ENCODE measurements around the gene DCAF7. TPM values are rescaled to one million over a fixed set of nuclear protein-coding genes. Genes with fewer than 3 reads are reported as not detected.

The DCAF7 gene
- 14.7 and 18.7 TPM in 2 replicates for total RNA-seq (2014; rRNA removed; shearing (Covaris generic))

- DNase-seq (ENCODE audit: low spot score): peak; percentile 100
- in situ Hi-C loops (cut with HindIII; ENCODE audit: low sequenced_read_pairs): no loop called here
Observed at GRCh38 chr17:63549946-63550816, at the start of gene DCAF7. DCAF7 (plus strand) TSS chr17:63550477; CDS start chr17:63550678, 201 bp downstream.

GRCh38 chr17:63500543-63501390, 49.5 kb upstream of the DCAF7 start:
- in situ Hi-C loops (cut with HindIII; ENCODE audit: low sequenced_read_pairs): no loop called here
- no peak for DNase-seq (ENCODE audit: low spot score)

GRCh38 chr17:63503341-63503705, 47.0 kb upstream of the DCAF7 start:
- in situ Hi-C loops (cut with HindIII; ENCODE audit: low sequenced_read_pairs): no loop called here
- no peak for DNase-seq (ENCODE audit: low spot score)

GRCh38 chr17:63504261-63504660, 46.0 kb upstream of the DCAF7 start:
- in situ Hi-C loops (cut with HindIII; ENCODE audit: low sequenced_read_pairs): no loop called here
- no peak for DNase-seq (ENCODE audit: low spot score)

GRCh38 chr17:63505341-63505740, 44.9 kb upstream of the DCAF7 start:
- DNase-seq (ENCODE audit: low spot score): no peak
- in situ Hi-C loops (cut with HindIII; ENCODE audit: low sequenced_read_pairs): no loop called here

GRCh38 chr17:63506627-63507026, 43.6 kb upstream of the DCAF7 start:
- in situ Hi-C loops (cut with HindIII; ENCODE audit: low sequenced_read_pairs): no loop called here
- DNase-seq (ENCODE audit: low spot score): no peak

- in situ Hi-C loops (cut with HindIII; ENCODE audit: low sequenced_read_pairs): no loop called here
Observed at GRCh38 chr17:63511331-63511730, 38.9 kb upstream of the DCAF7 start.

GRCh38 chr17:63512388-63512787, 37.9 kb upstream of the DCAF7 start:
- no peak for DNase-seq (ENCODE audit: low spot score)
- in situ Hi-C loops (cut with HindIII; ENCODE audit: low sequenced_read_pairs): no loop called here

More at GRCh38 chr17:63511331-63511730, 38.9 kb upstream of the DCAF7 start:
- no peak for DNase-seq (ENCODE audit: low spot score)

- no peak for DNase-seq (ENCODE audit: low spot score)
- in situ Hi-C loops (cut with HindIII; ENCODE audit: low sequenced_read_pairs): no loop called here
Observed at GRCh38 chr17:63512896-63513644, 37.2 kb upstream of the DCAF7 start.

GRCh38 chr17:63514477-63514876, 35.8 kb upstream of the DCAF7 start:
- in situ Hi-C loops (cut with HindIII; ENCODE audit: low sequenced_read_pairs): no loop called here
- DNase-seq (ENCODE audit: low spot score): no peak

- in situ Hi-C loops (cut with HindIII; ENCODE audit: low sequenced_read_pairs): no loop called here
- no peak for DNase-seq (ENCODE audit: low spot score)
Observed at GRCh38 chr17:63514974-63515373, 35.3 kb upstream of the DCAF7 start.

- no peak for DNase-seq (ENCODE audit: low spot score)
- in situ Hi-C loops (cut with HindIII; ENCODE audit: low sequenced_read_pairs): no loop called here
Observed at GRCh38 chr17:63515426-63515825, 34.9 kb upstream of the DCAF7 start.

GRCh38 chr17:63516910-63517824, 33.1 kb upstream of the DCAF7 start:
- in situ Hi-C loops (cut with HindIII; ENCODE audit: low sequenced_read_pairs): no loop called here
- DNase-seq (ENCODE audit: low spot score): no peak

GRCh38 chr17:63517825-63518534, 32.3 kb upstream of the DCAF7 start:
- in situ Hi-C loops (cut with HindIII; ENCODE audit: low sequenced_read_pairs): no loop called here
- no peak for DNase-seq (ENCODE audit: low spot score)

GRCh38 chr17:63519116-63519881, 31.0 kb upstream of the DCAF7 start:
- no peak for DNase-seq (ENCODE audit: low spot score)
- in situ Hi-C loops (cut with HindIII; ENCODE audit: low sequenced_read_pairs): no loop called here

- no peak for DNase-seq (ENCODE audit: low spot score)
- in situ Hi-C loops (cut with HindIII; ENCODE audit: low sequenced_read_pairs): no loop called here
Observed at GRCh38 chr17:63519972-63520882, 30.1 kb upstream of the DCAF7 start.
